ENCODE measurements around the gene RWDD3.

Gene RWDD3

DNA sequence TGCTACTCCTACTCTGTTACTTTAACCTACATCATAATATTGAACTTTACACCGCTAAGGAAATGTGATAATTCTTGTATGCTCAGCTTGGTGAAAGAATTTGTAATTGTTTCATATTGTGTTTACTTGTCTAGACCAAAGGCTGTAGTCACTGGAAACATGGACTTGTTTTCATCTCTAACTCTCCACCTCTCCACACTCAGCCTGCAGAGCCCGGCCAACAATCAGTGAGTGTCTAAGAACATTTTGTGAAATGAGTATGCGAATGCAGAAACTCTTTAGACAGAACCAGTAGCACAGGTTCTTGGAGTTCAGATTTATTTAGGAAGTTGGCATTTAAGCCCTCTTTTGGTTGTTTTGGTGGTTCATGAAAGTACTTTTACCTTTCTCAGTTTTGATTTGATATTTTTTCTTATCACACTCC is 3.2 kb upstream of the RWDD3 start:
- DNase-seq: no peak

- DNase-seq: no peak
Measured at GRCh38 chr1:95232646-95233318, 1.2 kb upstream of the RWDD3 start.

DNA sequence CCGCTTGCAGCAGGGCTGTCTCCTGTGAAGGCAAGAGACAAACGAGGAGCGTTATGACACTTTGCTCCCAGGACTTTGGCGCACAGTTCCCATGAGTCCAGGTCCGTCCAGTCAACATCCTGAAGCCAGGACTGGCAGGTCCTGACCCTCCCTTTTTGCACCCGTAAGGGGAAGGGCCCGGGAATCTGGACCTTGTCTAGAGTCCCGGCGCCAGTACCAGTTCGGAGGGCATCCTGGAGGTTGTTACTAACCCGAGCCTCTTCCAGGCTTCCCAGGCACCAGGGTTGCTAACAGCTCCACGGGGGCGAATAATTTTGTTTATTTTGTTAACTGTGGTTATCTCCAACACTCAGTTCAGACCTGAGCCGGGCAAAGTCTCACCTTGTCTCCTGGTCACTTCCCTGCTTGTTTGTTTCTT is 682 bp upstream of the RWDD3 start:
- no peak for DNase-seq

- DNase-seq: no peak
Measured at GRCh38 chr1:95236784-95237575, 3.0 kb downstream of the RWDD3 start.

GRCh38 chr1:95237981-95238703 is 4.1 kb downstream of the RWDD3 start:
- no peak for DNase-seq

DNA sequence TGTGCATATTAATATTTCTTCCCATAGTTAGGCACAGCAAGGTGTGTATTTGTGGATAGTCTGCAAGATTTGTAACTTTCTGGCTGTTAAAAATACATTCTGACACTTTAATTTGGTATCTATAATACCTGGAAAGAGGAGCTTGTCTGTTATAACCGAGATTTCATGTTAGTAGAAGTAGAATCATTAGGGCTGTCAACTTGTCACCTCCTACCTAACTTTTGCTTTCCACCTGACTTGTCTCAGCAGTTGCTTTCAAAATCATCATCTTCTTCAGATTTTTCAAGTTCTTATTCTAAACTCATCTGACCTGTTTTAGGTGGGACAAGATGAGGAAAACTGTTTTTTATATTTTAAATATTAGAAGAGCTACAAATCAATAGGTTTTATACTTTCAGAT is 11.0 kb downstream of the RWDD3 start:
- DNase-seq: no peak

DNA sequence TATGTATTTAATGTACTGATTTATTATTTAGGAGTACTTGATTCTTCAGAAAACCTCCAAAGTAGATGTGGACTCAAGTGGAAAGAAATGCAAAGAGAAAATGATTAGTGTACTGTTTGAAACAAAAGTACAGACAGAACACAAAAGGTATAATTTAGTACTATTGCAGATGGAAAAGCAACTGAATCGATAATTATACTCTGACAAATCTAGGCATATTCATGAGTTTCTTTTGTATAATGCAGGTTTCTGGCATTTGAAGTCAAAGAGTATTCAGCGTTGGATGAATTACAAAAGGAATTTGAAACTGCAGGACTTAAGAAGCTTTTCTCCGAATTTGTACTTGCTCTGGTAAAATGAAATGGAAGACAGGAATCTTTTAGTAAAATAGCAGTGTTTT is 12.5 kb downstream of the RWDD3 start:
- no peak for DNase-seq

DNA sequence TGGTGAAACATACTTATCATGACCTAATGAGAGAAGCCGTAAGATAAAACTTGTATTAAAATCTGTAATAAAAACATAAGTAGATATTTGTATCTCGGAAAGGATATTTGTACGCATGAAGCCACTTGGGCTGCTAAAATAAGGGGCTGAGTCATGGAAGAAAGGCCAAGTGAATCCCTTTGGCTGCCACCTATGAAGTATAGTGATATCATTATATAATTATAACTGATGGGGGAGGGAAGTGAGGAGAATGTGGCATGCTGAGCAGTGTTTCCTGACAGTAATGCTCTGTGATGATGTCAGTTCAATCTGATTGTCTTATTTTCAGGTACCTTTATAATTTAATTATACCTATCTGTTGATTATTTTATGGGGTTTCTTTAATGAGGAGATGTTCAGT is 13.6 kb downstream of the RWDD3 start:
- DNase-seq: no peak

GRCh38 chr1:95249916-95250315 is 15.9 kb downstream of the RWDD3 start:
- no peak for DNase-seq

- DNase-seq: no peak
Measured at GRCh38 chr1:95252422-95252821, 18.4 kb downstream of the RWDD3 start.

- no peak for DNase-seq
Measured at GRCh38 chr1:95254959-95255358, 20.9 kb downstream of the RWDD3 start.

DNA sequence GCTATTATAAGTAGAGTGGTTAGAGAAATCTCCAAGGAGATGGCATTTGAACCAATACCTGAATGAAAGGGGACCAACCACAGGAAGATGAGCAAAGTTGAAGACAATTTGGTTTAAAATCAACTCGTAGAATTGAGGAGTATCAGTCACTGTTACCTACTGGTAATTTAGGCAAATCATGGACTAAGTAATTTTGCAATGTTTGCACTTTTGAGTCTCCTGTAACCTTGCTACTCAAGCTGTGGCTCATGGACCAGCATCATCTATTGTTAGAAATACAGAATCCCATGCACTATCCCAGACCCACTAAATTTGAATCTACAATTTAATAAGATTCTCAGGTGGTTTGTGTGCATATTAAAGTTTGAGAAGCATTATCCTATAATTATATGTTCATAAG is 21.8 kb downstream of the RWDD3 start:
- DNase-seq: no peak

GRCh38 chr1:95257758-95258157 is 23.7 kb downstream of the RWDD3 start:
- no peak for DNase-seq

GRCh38 chr1:95259245-95259644 is 25.2 kb downstream of the RWDD3 start:
- no peak for DNase-seq

GRCh38 chr1:95262913-95263312 is 28.9 kb downstream of the RWDD3 start:
- no peak for DNase-seq

GRCh38 chr1:95263450-95263849 is 29.4 kb downstream of the RWDD3 start:
- DNase-seq: no peak

DNA sequence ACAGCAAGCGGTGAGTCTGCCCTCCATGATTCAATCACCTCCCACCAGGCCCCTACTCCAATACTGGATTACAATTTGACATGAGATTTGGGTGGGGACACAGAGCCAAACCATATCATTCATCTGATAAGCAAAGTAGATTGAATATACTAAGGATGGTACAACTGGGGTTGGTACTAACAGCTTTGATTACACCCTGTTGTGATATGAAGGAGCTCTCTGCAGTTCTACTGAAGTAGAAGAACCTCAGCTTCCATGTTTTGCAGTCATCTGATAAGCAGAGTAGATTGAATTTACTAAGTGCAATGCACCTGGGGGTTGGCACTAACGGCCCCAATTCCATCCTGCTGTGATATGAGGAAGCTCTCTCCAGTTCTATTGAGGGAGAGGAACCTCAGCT is 31.1 kb downstream of the RWDD3 start:
- no peak for DNase-seq

DNA sequence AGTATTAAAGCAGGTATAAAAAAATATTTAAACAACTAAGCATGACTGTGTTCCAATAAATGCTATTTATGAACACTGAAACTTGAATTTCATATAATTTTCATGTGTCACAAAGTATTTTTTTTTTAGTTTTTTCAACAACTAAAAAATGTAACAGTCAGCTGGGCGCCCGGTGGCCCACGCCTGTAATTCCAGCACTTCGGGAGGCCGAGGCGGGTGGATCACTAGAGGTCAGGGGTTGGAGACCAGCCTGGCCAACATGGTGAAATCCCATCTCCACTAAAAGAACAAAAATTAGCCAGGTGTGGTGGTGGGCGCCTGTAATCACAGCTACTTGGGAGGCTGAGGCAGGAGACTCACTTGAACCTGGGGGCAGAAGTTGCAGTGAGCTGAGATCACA is 42.4 kb downstream of the RWDD3 start:
- no peak for DNase-seq

DNA sequence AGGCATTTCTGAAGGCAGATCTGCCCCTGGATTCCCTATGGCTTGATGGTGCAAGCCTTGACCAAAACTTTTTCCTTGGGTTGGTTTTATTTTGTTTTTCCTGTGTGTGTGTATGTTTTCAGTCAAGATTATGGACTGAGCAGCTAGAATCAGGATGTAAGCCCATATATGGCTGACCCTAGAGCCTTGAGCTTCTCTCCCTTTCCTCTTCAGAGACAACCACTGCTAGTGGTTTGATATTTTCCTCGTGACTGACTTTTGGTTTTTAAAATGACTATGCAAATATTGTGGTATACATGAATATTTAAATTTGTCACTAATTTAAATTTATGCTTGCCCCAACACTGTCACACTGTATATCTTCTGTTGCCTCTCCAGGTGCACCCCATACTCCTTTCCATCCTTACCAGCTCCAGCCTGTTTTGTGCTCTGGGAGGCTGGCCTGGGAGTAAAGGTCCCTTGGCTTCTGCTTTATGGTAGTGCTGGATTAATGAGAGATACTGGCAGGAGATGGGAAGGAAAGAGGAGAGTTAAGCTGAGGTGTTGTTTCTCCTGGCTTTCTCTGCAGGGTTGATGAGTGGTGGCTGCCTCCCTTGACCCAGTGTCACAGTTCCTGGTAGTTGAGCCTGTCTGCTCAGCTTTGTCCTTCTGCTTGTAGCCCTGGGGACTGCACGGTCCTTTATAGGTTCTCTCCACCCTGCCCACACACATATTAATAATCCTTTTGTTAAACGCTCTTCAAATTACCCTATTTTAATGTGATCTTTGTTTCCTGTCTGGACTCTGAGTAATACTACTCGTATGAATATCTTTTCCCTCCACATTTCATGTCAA is 44.4 kb downstream of the RWDD3 start:
- no peak for DNase-seq

DNA sequence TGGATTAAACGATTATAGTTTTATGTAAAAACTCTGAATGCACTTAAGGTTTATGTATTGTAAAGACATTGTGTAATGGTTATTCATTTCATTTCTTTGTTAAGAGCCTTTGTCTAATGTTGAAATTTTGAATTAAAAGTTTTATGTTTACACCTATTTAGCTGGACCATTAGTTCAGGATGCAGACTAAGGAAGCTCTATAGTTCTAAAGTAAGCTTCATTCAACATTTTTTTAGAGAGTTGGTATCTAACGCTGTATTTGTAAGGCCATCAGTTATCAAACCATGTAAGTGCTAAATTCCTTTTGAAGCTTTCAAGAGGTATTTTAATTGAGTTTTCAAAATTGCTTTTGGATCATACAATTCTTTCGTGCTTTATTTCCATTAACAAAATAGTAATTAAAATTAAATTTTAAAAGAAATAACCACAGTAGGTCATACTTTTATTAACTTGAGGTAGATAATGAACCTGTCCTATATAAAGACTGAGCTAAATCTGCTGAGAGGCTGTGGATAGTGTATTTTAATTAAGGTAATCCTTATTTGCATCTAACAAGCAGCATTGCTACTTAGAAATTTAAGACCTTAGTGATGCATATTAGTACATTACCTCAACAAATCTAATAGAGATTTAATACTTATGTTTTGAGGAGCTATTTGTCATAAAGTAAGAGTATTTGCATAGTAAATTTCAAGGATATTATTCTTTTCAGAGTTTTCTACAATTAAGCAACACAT is 47.9 kb downstream of the RWDD3 start:
- no peak for DNase-seq

GRCh38 chr1:95282518-95282895 is 48.5 kb downstream of the RWDD3 start:
- DNase-seq: no peak

- no peak for DNase-seq
Measured at GRCh38 chr1:95284420-95284819, 50.4 kb downstream of the RWDD3 start.

Measured in NCI-H1092 treated with DMSO at 0.1 percent for 48 hours (cell line).